ENCODE results near the gene PLCB3. TPM values are rescaled to one million over a fixed set of nuclear protein-coding genes. Genes with fewer than 3 reads are reported as not detected.

PLCB3 gene
- total and polyA plus RNA-seq, 2 of the 13 experiments (the other 11 are each of a cell fraction or from before 2014, with no cell fraction given), result 7.5 to 13.8 TPM

DNA sequence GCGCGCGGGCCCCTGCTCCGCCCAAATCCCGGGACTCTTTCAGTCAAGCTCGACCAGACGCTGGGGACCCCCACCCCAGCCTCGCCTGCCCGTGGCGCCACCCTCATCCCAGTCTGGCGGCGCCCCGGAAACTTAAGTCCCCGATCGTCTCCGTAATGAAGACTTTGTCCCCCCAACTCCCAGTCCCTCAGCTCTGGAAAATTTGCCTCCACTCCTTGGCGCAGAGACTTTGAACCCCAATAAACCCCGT is 348 bp downstream of the PLCB3 start:
- Histone ChIP-seq H3K79me2 (ENCODE audit: insufficient read depth, low read length) (peaks cover 7% of the 10 kb centered on the region), H3K4me2 (ENCODE audit: low read depth, low read length) (peak overlapping the region; percentile 97), H3K36me3 (replicated peaks in 1 of 2; ENCODE audit: control insufficient read depth in 1 of 2, insufficient read depth in 2 of 2, low read length in 2 of 2) (peaks cover 5 to 10% of the 10 kb centered on the region in 2 experiments; a peak in 1 of 5 replicates), H3K9ac (ENCODE audit: insufficient read depth, low read depth, low read length) (peak overlapping the region; percentile 70), H4K20me1 (ENCODE audit: insufficient read depth, low read length) (no peaks in the 10 kb centered on the region), H3K27ac (ENCODE audit: extremely low read length, insufficient read depth, low read length) (no peak overlapping the region), H3K4me3 (replicated peaks in 1 of 3; ENCODE audit: insufficient read depth in 1 of 3, low read depth in 2 of 3, low read length in 3 of 3) (peak overlapping the region; percentile 66 to 88 (median 83)), H3K4me1 (ENCODE audit: insufficient read depth, low read length) (peaks cover 51% of the 10 kb centered on the region), H2AFZ (ENCODE audit: low read length) (no peak overlapping the region), H3K27me3 (ENCODE audit: control insufficient read depth in 1 of 2, insufficient read depth in 2 of 2, low read length in 2 of 2) (no peaks in the 10 kb centered on the region; a peak in 1 of 5 replicates), H3K9me3 (ENCODE audit: low read length) (no peaks in the 10 kb centered on the region)
- DNase-seq (ENCODE audit: low spot score), result no peak
- 0% methylated on average over 6 of the region's 18 CpGs for WGBS (ENCODE audit: low lambda C conversion rate)
- POLR2A ChIA-PET, result interaction anchor here (1.3 to 2.1 kb wide), 4 partner anchors 10 to 53 kb away, joined by 6 to 7 read pairs (median 6); partner anchors contain the start of genes ESRRA and FKBP2
- no TSS peak for BruUV-seq (replicated peaks)
- intact Hi-C loops (cut with micrococcal nuclease; ENCODE audit: unreplicated experiment) (loop anchor here (2.0 kb wide), 2 partner anchors 17 to 61 kb away; no protein-coding TSS in a partner anchor), in situ Hi-C loops (cut with HindIII; ENCODE audit: extremely low pct_ligation_motif_present, low pct_unique_long_range_greater_than_20kb) (no loop called here)
- no peak for ATAC-seq
- no peak for FAIRE-seq
- CTCF ChIA-PET (ENCODE audit: low intra/inter-chr PET ratio, low total read pairs), result no interaction called here
- TF ChIP-seq TBX2 (CRISPR knock-in tag; IDR thresholded peaks at IDR 0.05; ENCODE audit: borderline replicate concordance), result no peak
- TF ChIP-seq, protein P1, sequence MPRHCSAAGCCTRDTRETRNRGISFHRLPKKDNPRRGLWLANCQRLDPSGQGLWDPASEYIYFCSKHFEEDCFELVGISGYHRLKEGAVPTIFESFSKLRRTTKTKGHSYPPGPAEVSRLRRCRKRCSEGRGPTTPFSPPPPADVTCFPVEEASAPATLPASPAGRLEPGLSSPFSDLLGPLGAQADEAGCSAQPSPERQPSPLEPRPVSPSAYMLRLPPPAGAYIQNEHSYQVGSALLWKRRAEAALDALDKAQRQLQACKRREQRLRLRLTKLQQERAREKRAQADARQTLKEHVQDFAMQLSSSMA (CRISPR knock-in tag; IDR thresholded peaks at IDR 0.05), result no peak
- TF ChIP-seq RBFOX2 (IDR thresholded peaks at IDR 0.05; ENCODE audit: low read depth, low read length), result 0 out of 2 replicates have a peak, but pooled peaks have one; percentile 9
- TF ChIP-seq TP53 (CRISPR knock-in tag; conservative IDR thresholded peaks at IDR 0.05), result no peak
- peak; percentile 54; the same call in 1 of the 2 replicates for TF ChIP-seq KDM5B (CRISPR knock-in tag; IDR thresholded peaks at IDR 0.05; ENCODE audit: borderline replicate concordance)
- TF ChIP-seq ETV5 (CRISPR knock-in tag; IDR thresholded peaks at IDR 0.05; ENCODE audit: borderline replicate concordance), result 0 out of 2 replicates have a peak, but pooled peaks have one; percentile 16
- no peak for TF ChIP-seq ZNF430 (CRISPR knock-in tag; IDR thresholded peaks at IDR 0.05)
